ENCODE measurements around the gene AQP12A. TPM values are rescaled to one million over a fixed set of nuclear protein-coding genes. Genes with fewer than 3 reads are reported as not detected.

Gene AQP12A
- polyA plus RNA-seq, 2 of the 4 experiments (the other 2 are of a cell fraction), result not detected

- CTCF ChIA-PET, result no interaction called here
- POLR2A ChIA-PET, result no interaction called here
- no peaks in the 10 kb centered on the region for H3K4me1 ChIP-seq
- 54% methylated on average over 8 of the region's 10 CpGs for WGBS (ENCODE audit: missing lambda C conversion rate)
- H3K27ac ChIP-seq, result no peak overlapping the region
- DNase-seq (ENCODE audit: low read depth in 1 of 2, low spot score in 1 of 2) (no peak), FAIRE-seq (no peak), ATAC-seq (no peak)
- TF ChIP-seq HDAC2 (IDR thresholded peaks at IDR 0.05) (no peak), RARB (CRISPR knock-in tag; IDR thresholded peaks at IDR 0.05) (no peak), FOSB (CRISPR knock-in tag; IDR thresholded peaks at IDR 0.05) (no peak), CBX2 (IDR thresholded peaks at IDR 0.05; ENCODE audit: borderline replicate concordance, low read depth) (no peak), HOXB13 (CRISPR knock-in tag; IDR thresholded peaks at IDR 0.05; ENCODE audit: low read depth) (no peak), CBX8 (IDR thresholded peaks at IDR 0.05) (no peak), RNF2 (IDR thresholded peaks at IDR 0.05; ENCODE audit: borderline replicate concordance, low read depth) (no peak), CHD2 (IDR thresholded peaks at IDR 0.05; ENCODE audit: low read length, partially characterized antibody) (no peak)
- H3K4me3 ChIP-seq, result no peak overlapping the region
- no peaks in the 10 kb centered on the region for H3K9me3 ChIP-seq
- no peak overlapping the region for H3K4me2 ChIP-seq
These were observed 39.0 kb downstream of the AQP12A start for GRCh38 chr2:240730501-240731177.

- no peak for FAIRE-seq
- H3K4me2 ChIP-seq, result no peak overlapping the region
- CTCF ChIA-PET, result no interaction called here
- WGBS (ENCODE audit: missing lambda C conversion rate), result 42% methylated on average over 9 of the region's 9 CpGs
- no peak for DNase-seq (ENCODE audit: low read depth in 1 of 2, low spot score in 1 of 2)
- ATAC-seq, result no peak
- TF ChIP-seq CBX2 (IDR thresholded peaks at IDR 0.05; ENCODE audit: borderline replicate concordance, low read depth) (no peak), FOXS1 (CRISPR knock-in tag; IDR thresholded peaks at IDR 0.05) (no peak), RFX5 (IDR thresholded peaks at IDR 0.05) (no peak), KDM1A (IDR thresholded peaks at IDR 0.05; ENCODE audit: low read depth) (no peak), MAX (IDR thresholded peaks at IDR 0.05) (no peak), RNF2 (IDR thresholded peaks at IDR 0.05; ENCODE audit: borderline replicate concordance, low read depth) (no peak), BHLHE40 (IDR thresholded peaks at IDR 0.05; ENCODE audit: low read depth, low read length) (no peak), EHF (CRISPR knock-in tag; IDR thresholded peaks at IDR 0.05) (no peak), PHF8 (IDR thresholded peaks at IDR 0.05; ENCODE audit: borderline replicate concordance, low read depth) (no peak), BCL3 (IDR thresholded peaks at IDR 0.05) (no peak)
- no peaks in the 10 kb centered on the region for H3K4me1 ChIP-seq
- H3K4me3 ChIP-seq, result no peak overlapping the region
- POLR2A ChIA-PET, result no interaction called here
- H3K27ac ChIP-seq, result no peak overlapping the region
- H3K9me3 ChIP-seq, result no peaks in the 10 kb centered on the region
These were observed 39.5 kb downstream of the AQP12A start for GRCh38 chr2:240731178-240731545.

GRCh38 chr2:240732184-240732583 lies 40.5 kb downstream of the AQP12A start:
- Histone ChIP-seq H3K4me2 (no peak overlapping the region), H3K27ac (no peak overlapping the region), H3K9me3 (no peaks in the 10 kb centered on the region), H3K4me1 (no peaks in the 10 kb centered on the region), H3K4me3 (no peak overlapping the region)
- ChIA-PET POLR2A (no interaction called here), CTCF (no interaction called here)
- no peak for FAIRE-seq
- ATAC-seq, result no peak
- TF ChIP-seq POLR2A (IDR thresholded peaks at IDR 0.05; ENCODE audit: low read length) (no peak), HES2 (IDR thresholded peaks at IDR 0.05) (no peak), ZC3H11A (IDR thresholded peaks at IDR 0.05) (no peak), KDM1A (IDR thresholded peaks at IDR 0.05; ENCODE audit: low read depth) (no peak), EP300 (IDR thresholded peaks at IDR 0.05) (no peak), MAZ (IDR thresholded peaks at IDR 0.05; ENCODE audit: borderline replicate concordance, low read depth, low read length) (no peak), MYC (IDR thresholded peaks at IDR 0.05; ENCODE audit: borderline replicate concordance, low read length) (no peak), BCL3 (IDR thresholded peaks at IDR 0.05) (no peak), PHF8 (IDR thresholded peaks at IDR 0.05; ENCODE audit: borderline replicate concordance, low read depth) (no peak), HEYL (CRISPR knock-in tag; IDR thresholded peaks at IDR 0.05) (no peak), HMGXB4 (CRISPR knock-in tag; IDR thresholded peaks at IDR 0.05; ENCODE audit: borderline replicate concordance) (no peak), FOSB (CRISPR knock-in tag; IDR thresholded peaks at IDR 0.05) (no peak), EHF (CRISPR knock-in tag; IDR thresholded peaks at IDR 0.05) (no peak), GATA3 (IDR thresholded peaks at IDR 0.05; ENCODE audit: borderline replicate concordance) (no peak), CHD2 (IDR thresholded peaks at IDR 0.05; ENCODE audit: low read length, partially characterized antibody) (no peak), SREBF2 (IDR thresholded peaks at IDR 0.05) (no peak), RNF2 (IDR thresholded peaks at IDR 0.05; ENCODE audit: borderline replicate concordance, low read depth) (no peak), TFCP2L1 (CRISPR knock-in tag; IDR thresholded peaks at IDR 0.05) (no peak), ESRRA (IDR thresholded peaks at IDR 0.05; ENCODE audit: borderline replicate concordance, low read length) (no peak), CBX8 (IDR thresholded peaks at IDR 0.05) (no peak)
- DNase-seq (ENCODE audit: low read depth in 1 of 2, low spot score in 1 of 2), result no peak
- 37% methylated on average over 3 of the region's 5 CpGs for WGBS (ENCODE audit: missing lambda C conversion rate)
